ENCODE data around the gene C20orf173.

The C20orf173 gene

GRCh38 chr20:35561671-35562070, 32.2 kb upstream of the C20orf173 start:
- no peak for TF ChIP-seq SP1 (IDR thresholded peaks at IDR 0.05)
- no peak for TF ChIP-seq CTBP1 (IDR thresholded peaks at IDR 0.05; ENCODE audit: borderline replicate concordance)
- POLR2A ChIA-PET: interaction anchor here (1.3 kb wide), 1 partner anchor 22 kb away, joined by 4 read pairs; no protein-coding TSS in a partner anchor
- CTCF ChIA-PET: interaction anchor here (0.6 kb wide), 1 partner anchor 9 kb away, joined by 3 read pairs; no protein-coding TSS in a partner anchor
- DNase-seq (ENCODE audit: extremely low spot score): no peak

GRCh38 chr20:35561268-35561667, 31.8 kb upstream of the C20orf173 start:
- TF ChIP-seq L3MBTL2 (conservative IDR thresholded peaks at IDR 0.05): no peak
- no peak for TF ChIP-seq ARNT (IDR thresholded peaks at IDR 0.05)
- TF ChIP-seq SP1 (IDR thresholded peaks at IDR 0.05): no peak
- TF ChIP-seq TARDBP (IDR thresholded peaks at IDR 0.05): no peak
- no peak for TF ChIP-seq BHLHE40 (IDR thresholded peaks at IDR 0.05; ENCODE audit: borderline replicate concordance)
- no peak for TF ChIP-seq FOXK2 (IDR thresholded peaks at IDR 0.05)
- TF ChIP-seq PKNOX1 (IDR thresholded peaks at IDR 0.05): no peak
- no peak for TF ChIP-seq CTBP1 (IDR thresholded peaks at IDR 0.05; ENCODE audit: borderline replicate concordance)
- no peak for TF ChIP-seq ELF4 (IDR thresholded peaks at IDR 0.05)
- no peak for TF ChIP-seq FOXA1 (IDR thresholded peaks at IDR 0.05)
- no peak for TF ChIP-seq ZNF384 (IDR thresholded peaks at IDR 0.05)
- no peak for TF ChIP-seq FOXM1 (IDR thresholded peaks at IDR 0.05; ENCODE audit: borderline replicate concordance)
- no peak for TF ChIP-seq NFRKB (IDR thresholded peaks at IDR 0.05)
- TF ChIP-seq SUZ12 (IDR thresholded peaks at IDR 0.05): no peak
- POLR2A ChIA-PET: interaction anchor here (1.3 kb wide), 1 partner anchor 21 kb away, joined by 4 read pairs; no protein-coding TSS in a partner anchor
- peak; percentile 45 for DNase-seq (ENCODE audit: extremely low spot score)
- CTCF ChIA-PET: no interaction called here

GRCh38 chr20:35560541-35560940, 31.1 kb upstream of the C20orf173 start:
- TF ChIP-seq CTBP1 (IDR thresholded peaks at IDR 0.05; ENCODE audit: borderline replicate concordance) (no peak), LEF1 (IDR thresholded peaks at IDR 0.05; ENCODE audit: borderline replicate concordance) (no peak), HDGF (IDR thresholded peaks at IDR 0.05; ENCODE audit: borderline replicate concordance) (no peak), ZNF384 (IDR thresholded peaks at IDR 0.05) (no peak), ARNT (IDR thresholded peaks at IDR 0.05) (no peak), NFRKB (IDR thresholded peaks at IDR 0.05) (no peak), L3MBTL2 (conservative IDR thresholded peaks at IDR 0.05) (no peak), TARDBP (IDR thresholded peaks at IDR 0.05) (no peak), FOXM1 (IDR thresholded peaks at IDR 0.05; ENCODE audit: borderline replicate concordance) (no peak), FOXA1 (IDR thresholded peaks at IDR 0.05) (no peak), FOXK2 (IDR thresholded peaks at IDR 0.05) (no peak), PKNOX1 (IDR thresholded peaks at IDR 0.05) (no peak), SUZ12 (IDR thresholded peaks at IDR 0.05) (no peak), ELF4 (IDR thresholded peaks at IDR 0.05) (no peak), BHLHE40 (IDR thresholded peaks at IDR 0.05; ENCODE audit: borderline replicate concordance) (no peak), SP1 (IDR thresholded peaks at IDR 0.05) (no peak)
- ChIA-PET CTCF (no interaction called here), POLR2A (no interaction called here)
- DNase-seq (ENCODE audit: extremely low spot score): no peak

GRCh38 chr20:35560105-35560511, 30.7 kb upstream of the C20orf173 start:
- TF ChIP-seq SP1 (IDR thresholded peaks at IDR 0.05): no peak
- no peak for TF ChIP-seq FOXA1 (IDR thresholded peaks at IDR 0.05)
- TF ChIP-seq FOXK2 (IDR thresholded peaks at IDR 0.05): no peak
- no peak for TF ChIP-seq SUZ12 (IDR thresholded peaks at IDR 0.05)
- no peak for TF ChIP-seq HDGF (IDR thresholded peaks at IDR 0.05; ENCODE audit: borderline replicate concordance)
- no peak for TF ChIP-seq BHLHE40 (IDR thresholded peaks at IDR 0.05; ENCODE audit: borderline replicate concordance)
- TF ChIP-seq FOXM1 (IDR thresholded peaks at IDR 0.05; ENCODE audit: borderline replicate concordance): no peak
- TF ChIP-seq L3MBTL2 (conservative IDR thresholded peaks at IDR 0.05): no peak
- no peak for TF ChIP-seq ARNT (IDR thresholded peaks at IDR 0.05)
- TF ChIP-seq TARDBP (IDR thresholded peaks at IDR 0.05): no peak
- TF ChIP-seq PKNOX1 (IDR thresholded peaks at IDR 0.05): no peak
- TF ChIP-seq ELF4 (IDR thresholded peaks at IDR 0.05): no peak
- no peak for TF ChIP-seq LEF1 (IDR thresholded peaks at IDR 0.05; ENCODE audit: borderline replicate concordance)
- no peak for TF ChIP-seq NFRKB (IDR thresholded peaks at IDR 0.05)
- TF ChIP-seq ZNF384 (IDR thresholded peaks at IDR 0.05): no peak
- no peak for TF ChIP-seq CTBP1 (IDR thresholded peaks at IDR 0.05; ENCODE audit: borderline replicate concordance)
- no peak for DNase-seq (ENCODE audit: extremely low spot score)
- CTCF ChIA-PET: no interaction called here
- POLR2A ChIA-PET: interaction anchor here (0.8 kb wide), 1 partner anchor 59 kb away, joined by 3 read pairs; no protein-coding TSS in a partner anchor

- ChIA-PET CTCF (interaction anchor here (0.5 kb wide), 1 partner anchor 579 kb away, joined by 4 read pairs; no protein-coding TSS in a partner anchor), POLR2A (interaction anchor here (0.8 to 2.8 kb wide), 2 partner anchors 17 to 60 kb away, joined by 3 to 11 read pairs; partner anchors contain the start of gene ERGIC3)
- TF ChIP-seq SUZ12 (IDR thresholded peaks at IDR 0.05): no peak
- DNase-seq (ENCODE audit: extremely low spot score): no peak
Measured at GRCh38 chr20:35559042-35559693, 29.7 kb upstream of the C20orf173 start.

- ChIA-PET POLR2A (interaction anchor here (2.8 kb wide), 1 partner anchor 16 kb away, joined by 11 read pairs; the partner anchor contains the start of gene ERGIC3), CTCF (no interaction called here)
- TF ChIP-seq LEF1 (IDR thresholded peaks at IDR 0.05; ENCODE audit: borderline replicate concordance): no peak
- TF ChIP-seq ZNF384 (IDR thresholded peaks at IDR 0.05): no peak
- TF ChIP-seq HDGF (IDR thresholded peaks at IDR 0.05; ENCODE audit: borderline replicate concordance): no peak
- TF ChIP-seq FOXA1 (IDR thresholded peaks at IDR 0.05): no peak
- no peak for TF ChIP-seq FOXK2 (IDR thresholded peaks at IDR 0.05)
- no peak for TF ChIP-seq PKNOX1 (IDR thresholded peaks at IDR 0.05)
- no peak for TF ChIP-seq ELF4 (IDR thresholded peaks at IDR 0.05)
- TF ChIP-seq FOXM1 (IDR thresholded peaks at IDR 0.05; ENCODE audit: borderline replicate concordance): no peak
- TF ChIP-seq ARNT (IDR thresholded peaks at IDR 0.05): no peak
- no peak for TF ChIP-seq L3MBTL2 (conservative IDR thresholded peaks at IDR 0.05)
- TF ChIP-seq TARDBP (IDR thresholded peaks at IDR 0.05): no peak
- no peak for TF ChIP-seq BHLHE40 (IDR thresholded peaks at IDR 0.05; ENCODE audit: borderline replicate concordance)
- no peak for TF ChIP-seq CTBP1 (IDR thresholded peaks at IDR 0.05; ENCODE audit: borderline replicate concordance)
- no peak for DNase-seq (ENCODE audit: extremely low spot score)
Measured at GRCh38 chr20:35558451-35558850, 29.0 kb upstream of the C20orf173 start.
